Uterus (tissue), 4 donors: ENCODE data around the gene ARHGEF7. TPM values are rescaled to one million over a fixed set of nuclear protein-coding genes. Genes with fewer than 3 reads are reported as not detected.

Source experiments
- DNase-seq, 2 donors: peaks; one replicate each; pipeline ENCODE4 v3.0.0-alpha.2; 2019 to 2020
- H3K27ac ChIP-seq, 2 donors: fragments of 200-600 bp; sonication (generic); 1 replicate in 1 of 2; 2 replicates in 1 of 2; pipeline ENCODE4 v1.5.1; 2016 to 2018
- H3K27me3 ChIP-seq, 2 donors: fragments of 200-600 bp; sonication (generic); one replicate each; pipeline ENCODE4 v1.5.1; 2018 to 2019; ENCODE audit warnings: control low read depth in 1 of 2
- H3K36me3 ChIP-seq, 2 donors: fragments of 200-600 bp; sonication (generic); one replicate each; pipeline ENCODE4 v1.5.1; 2019; ENCODE audit warnings: control low read depth in 1 of 2
- H3K4me1 ChIP-seq, 2 donors: fragments of 200-600 bp; sonication (generic); one replicate each; pipeline ENCODE4 v1.5.1; 2018 to 2019; ENCODE audit warnings: control low read depth in 1 of 2
- H3K4me3 ChIP-seq, 2 donors: fragments of 200-600 bp; sonication (generic); 1 replicate in 1 of 2; 2 replicates in 1 of 2; pipeline ENCODE4 v1.5.1; 2018 to 2019; ENCODE audit warnings: mild to moderate bottlenecking in 1 of 2
- H3K9me3 ChIP-seq, 2 donors: fragments of 200-600 bp; sonication (generic); one replicate each; pipeline ENCODE4 v1.5.1; 2019; ENCODE audit warnings: control low read depth in 1 of 2
- POLR2A ChIP-seq, 2 donors: fragments of 450-650 bp; IDR thresholded peaks; one replicate each; pipeline ENCODE4 v1.6.1; 2016; ENCODE audit warnings: antibody characterized with exemption in 2 of 2, mild to moderate bottlenecking in 1 of 2, moderate library complexity in 1 of 2
- intact Hi-C: fragments of 100-400 bp; cut with DNase I; formaldehyde crosslinking; loops from one replicate; pipeline ENCODE4 v1.15.1; 2023; ENCODE audit warnings: low total_unique reads
- total RNA-seq, 4 donors: library from RNA; depleted of rRNA in 3 of 4; stranded (reverse); fragments of >200 nt in 3 of 4; gene quantifications; one replicate each; pipeline versions ENCODE4 v1.1.0 to v1.2.4, GENCODE V29; 2014 to 2023
- TF ChIP-seq, protein P1 (sequence below), 4 experiments: fragments of 200-600 bp in 2 of 4; fragments of 450-650 bp in 2 of 4; sonication (generic) in 2 of 4; IDR thresholded peaks; one replicate each; pipeline ENCODE4 v1.5.1; 2016 to 2019; ENCODE audit warnings: antibody characterized with exemption in 4 of 4, mild to moderate bottlenecking in 2 of 4, moderate library complexity in 1 of 4
- donor health status: DM: yes; HTN: yes; CAD: no.

Gene ARHGEF7
- total RNA-seq, 4 donors from 2014 or later, result 42.6 to 152 (median 127) TPM

DNA sequence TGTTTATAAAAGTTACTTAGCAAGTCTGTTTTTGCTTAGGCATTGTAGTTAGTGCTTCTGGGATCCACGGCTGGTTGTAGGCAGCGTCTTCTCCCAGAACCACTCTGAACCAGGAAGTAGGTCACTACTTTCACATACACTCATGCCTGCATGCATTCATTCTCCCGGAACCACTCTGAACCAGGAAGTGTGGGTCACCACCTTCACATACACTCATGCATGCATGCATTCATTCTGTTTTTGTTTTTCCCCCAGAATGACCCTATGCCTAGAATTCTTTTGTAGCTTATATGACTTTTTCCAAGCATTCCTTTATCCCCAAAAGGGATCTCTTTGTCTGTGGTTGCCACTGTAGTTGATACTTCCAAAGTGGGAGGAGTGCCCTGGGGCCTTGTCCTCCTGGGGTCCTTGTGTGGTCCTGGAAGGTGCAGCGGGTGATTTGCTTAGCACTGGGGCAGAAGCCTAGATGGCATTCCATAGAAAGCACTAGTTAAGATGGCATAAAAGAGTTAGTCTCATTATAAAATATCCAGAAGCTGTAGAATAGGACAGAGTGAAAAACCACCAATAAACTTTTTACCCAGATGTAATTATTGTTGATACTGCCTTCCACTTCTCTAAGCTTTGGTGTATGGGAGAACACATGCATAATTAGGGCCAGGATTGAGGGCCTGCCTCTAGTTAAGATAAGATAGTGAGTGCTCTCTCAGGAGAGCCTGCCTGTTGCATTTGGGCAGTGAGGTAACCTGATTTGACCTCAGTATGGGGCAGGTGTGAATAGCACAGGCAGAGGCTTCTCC, 136.7 kb downstream of the ARHGEF7 start:
- H3K36me3 ChIP-seq, result no peaks in the 10 kb centered on the region
- DNase-seq, result no peak
- H3K4me3 ChIP-seq, result no peak overlapping the region
- TF ChIP-seq POLR2A (IDR thresholded peaks at IDR 0.05), result no peak
- TF ChIP-seq, protein P1, sequence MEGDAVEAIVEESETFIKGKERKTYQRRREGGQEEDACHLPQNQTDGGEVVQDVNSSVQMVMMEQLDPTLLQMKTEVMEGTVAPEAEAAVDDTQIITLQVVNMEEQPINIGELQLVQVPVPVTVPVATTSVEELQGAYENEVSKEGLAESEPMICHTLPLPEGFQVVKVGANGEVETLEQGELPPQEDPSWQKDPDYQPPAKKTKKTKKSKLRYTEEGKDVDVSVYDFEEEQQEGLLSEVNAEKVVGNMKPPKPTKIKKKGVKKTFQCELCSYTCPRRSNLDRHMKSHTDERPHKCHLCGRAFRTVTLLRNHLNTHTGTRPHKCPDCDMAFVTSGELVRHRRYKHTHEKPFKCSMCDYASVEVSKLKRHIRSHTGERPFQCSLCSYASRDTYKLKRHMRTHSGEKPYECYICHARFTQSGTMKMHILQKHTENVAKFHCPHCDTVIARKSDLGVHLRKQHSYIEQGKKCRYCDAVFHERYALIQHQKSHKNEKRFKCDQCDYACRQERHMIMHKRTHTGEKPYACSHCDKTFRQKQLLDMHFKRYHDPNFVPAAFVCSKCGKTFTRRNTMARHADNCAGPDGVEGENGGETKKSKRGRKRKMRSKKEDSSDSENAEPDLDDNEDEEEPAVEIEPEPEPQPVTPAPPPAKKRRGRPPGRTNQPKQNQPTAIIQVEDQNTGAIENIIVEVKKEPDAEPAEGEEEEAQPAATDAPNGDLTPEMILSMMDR (IDR thresholded peaks at IDR 0.05), result no peak
- intact Hi-C loops, result no loop called here
- H3K9me3 ChIP-seq, result no peaks in the 10 kb centered on the region
- H3K4me1 ChIP-seq, result no peaks in the 10 kb centered on the region
- no peak overlapping the region for H3K27ac ChIP-seq
- no peaks in the 10 kb centered on the region for H3K27me3 ChIP-seq

GRCh38 chr13:111252446-111253364, 137.6 kb downstream of the ARHGEF7 start:
- TF ChIP-seq, protein P1 (IDR thresholded peaks at IDR 0.05), result no peak
- TF ChIP-seq POLR2A (IDR thresholded peaks at IDR 0.05), result no peak
- DNase-seq, result no peak
- Histone ChIP-seq H3K36me3 (no peaks in the 10 kb centered on the region), H3K27ac (no peak overlapping the region), H3K27me3 (no peaks in the 10 kb centered on the region), H3K4me1 (no peaks in the 10 kb centered on the region), H3K4me3 (no peak overlapping the region), H3K9me3 (no peaks in the 10 kb centered on the region)
- intact Hi-C loops, result no loop called here

DNA sequence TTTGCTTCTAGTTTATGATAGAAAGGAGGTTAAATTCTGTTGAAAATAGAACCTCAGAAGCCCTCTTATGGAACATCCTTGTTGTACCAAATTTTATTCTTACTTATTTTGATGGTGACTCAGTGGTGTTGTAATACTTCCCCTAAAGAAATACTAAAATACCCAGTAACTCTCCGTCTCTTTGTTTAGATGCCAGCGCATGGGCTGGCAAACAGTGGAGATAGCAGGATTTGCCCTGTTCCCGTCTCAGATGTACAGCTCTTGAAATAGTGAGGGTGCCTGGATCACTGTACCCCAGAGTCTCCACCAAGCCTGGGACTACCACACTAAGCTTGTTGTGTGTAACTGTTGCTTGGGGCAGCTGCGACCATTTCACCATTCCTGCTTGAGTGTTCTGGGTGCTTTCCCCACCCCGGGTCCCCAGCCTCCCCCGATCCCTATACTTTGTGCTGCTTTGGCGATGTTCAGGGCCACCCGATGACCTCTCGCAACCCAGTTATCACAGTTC, 138.3 kb downstream of the ARHGEF7 start:
- Histone ChIP-seq H3K4me3 (no peak overlapping the region), H3K36me3 (no peaks in the 10 kb centered on the region), H3K9me3 (no peaks in the 10 kb centered on the region)

GRCh38 chr13:111255228-111255790, 140.2 kb downstream of the ARHGEF7 start:
- Histone ChIP-seq H3K4me1 (no peaks in the 10 kb centered on the region), H3K4me3 (no peak overlapping the region), H3K36me3 (no peaks in the 10 kb centered on the region), H3K27me3 (no peaks in the 10 kb centered on the region), H3K9me3 (no peaks in the 10 kb centered on the region), H3K27ac (no peak overlapping the region)
- intact Hi-C loops, result no loop called here
- no peak for DNase-seq
- TF ChIP-seq, protein P1 (IDR thresholded peaks at IDR 0.05), result no peak
- no peak for TF ChIP-seq POLR2A (IDR thresholded peaks at IDR 0.05)

More for the DNA sequence above, 138.3 kb downstream of the ARHGEF7 start:
- Histone ChIP-seq H3K27me3 (no peaks in the 10 kb centered on the region), H3K27ac (no peak overlapping the region), H3K4me1 (no peaks in the 10 kb centered on the region)
- DNase-seq, result no peak
- intact Hi-C loops, result no loop called here
- TF ChIP-seq, protein P1 (IDR thresholded peaks at IDR 0.05), result no peak
- TF ChIP-seq POLR2A (IDR thresholded peaks at IDR 0.05), result no peak
